ENCODE results near the gene TARS2.
A peak's percentile ranks its signal among the peaks of the same experiment; 100 is the strongest.

TARS2 gene

GRCh38 chr1:150486966-150487762, at the start of gene TARS2:
TARS2 (plus strand) TSS chr1:150487419; CDS start chr1:150487451, 32 bp downstream.
- DNase-seq: peak; percentile 97

- DNase-seq: no peak
These were observed 46.1 kb upstream of the TARS2 start for GRCh38 chr1:150441121-150441520.

- DNase-seq: no peak
These were observed 43.0 kb upstream of the TARS2 start for GRCh38 chr1:150444232-150444631.

GRCh38 chr1:150456146-150456647, 31.0 kb upstream of the TARS2 start:
- no peak for DNase-seq

GRCh38 chr1:150464422-150464826, 22.8 kb upstream of the TARS2 start:
- peak; percentile 80 for DNase-seq

GRCh38 chr1:150466964-150467363, 20.3 kb upstream of the TARS2 start:
- no peak for DNase-seq

- DNase-seq: no peak
These were observed 17.9 kb upstream of the TARS2 start for GRCh38 chr1:150469291-150469690.

- no peak for DNase-seq
These were observed 14.5 kb upstream of the TARS2 start for GRCh38 chr1:150472601-150473200.

- DNase-seq: no peak
These were observed 13.6 kb upstream of the TARS2 start for GRCh38 chr1:150473659-150474058.

- no peak for DNase-seq
These were observed 12.3 kb upstream of the TARS2 start for GRCh38 chr1:150474869-150475268.

- DNase-seq: no peak
These were observed 10.5 kb upstream of the TARS2 start for GRCh38 chr1:150476754-150477153.

GRCh38 chr1:150477320-150477719, 9.9 kb upstream of the TARS2 start:
- no peak for DNase-seq

- no peak for DNase-seq
These were observed 9.5 kb upstream of the TARS2 start for GRCh38 chr1:150477733-150478132.

- DNase-seq: no peak
These were observed 7.8 kb upstream of the TARS2 start for GRCh38 chr1:150479370-150479769.

- no peak for DNase-seq
These were observed 7.3 kb upstream of the TARS2 start for GRCh38 chr1:150479927-150480352.

GRCh38 chr1:150484431-150484830, 2.8 kb upstream of the TARS2 start:
- no peak for DNase-seq

GRCh38 chr1:150484861-150485260, 2.4 kb upstream of the TARS2 start:
- no peak for DNase-seq

- no peak for DNase-seq
These were observed 520 bp downstream of the TARS2 start for GRCh38 chr1:150487763-150488115.

- no peak for DNase-seq
These were observed 6.0 kb downstream of the TARS2 start for GRCh38 chr1:150493175-150493574.

GRCh38 chr1:150498342-150498741, 11.1 kb downstream of the TARS2 start:
- DNase-seq: no peak

GRCh38 chr1:150505431-150505830, 18.2 kb downstream of the TARS2 start:
- DNase-seq: no peak

GRCh38 chr1:150507912-150508864, 21.0 kb downstream of the TARS2 start, which contains the start of gene ECM1:
ECM1 (plus strand) TSS chr1:150508109; CDS start chr1:150508210, 101 bp downstream.
- DNase-seq: no peak

GRCh38 chr1:150508982-150509381, 21.8 kb downstream of the TARS2 start:
- no peak for DNase-seq

All from stimulated activated CD8-positive, alpha-beta memory T cell treated with anti-CD3 and anti-CD28 coated beads, Interleukin-4, amount 100 ng/mL, for 48 hours (primary cell).